NCI-H2196 (cell line): Measurements from ENCODE around the gene DOK3.

Experiments
- DNase-seq: peaks from one replicate; lab custom pipeline; 2025; ENCODE audit not compliant: unreplicated experiment; lab: John Stamatoyannopoulos, UW

DOK3 gene

GRCh38 chr5:177468685-177469628 lies 40.7 kb downstream of the DOK3 start:
- DNase-seq = peak; percentile 66

GRCh38 chr5:177468329-177468684 lies 41.3 kb downstream of the DOK3 start:
- DNase-seq = no peak

- no peak for DNase-seq
Observed at GRCh38 chr5:177467436-177467835, 42.2 kb downstream of the DOK3 start.

- no peak for DNase-seq
Observed at GRCh38 chr5:177466861-177467260, 42.8 kb downstream of the DOK3 start.

- DNase-seq = no peak
Observed at GRCh38 chr5:177465044-177465443, 44.6 kb downstream of the DOK3 start.

- no peak for DNase-seq
Observed at GRCh38 chr5:177462021-177462670, 47.5 kb downstream of the DOK3 start.

GRCh38 chr5:177459819-177460628 lies 49.6 kb downstream of the DOK3 start:
- DNase-seq = no peak

GRCh38 chr5:177459357-177459756 lies 50.3 kb downstream of the DOK3 start:
- DNase-seq = no peak

GRCh38 chr5:177458912-177459350 lies 50.7 kb downstream of the DOK3 start:
- peak; percentile 41 for DNase-seq

- no peak for DNase-seq
Observed at GRCh38 chr5:177457852-177458681, 51.6 kb downstream of the DOK3 start.

- DNase-seq = peak; percentile 98
Observed at GRCh38 chr5:177456976-177457851, 52.4 kb downstream of the DOK3 start.

GRCh38 chr5:177456591-177456964 lies 53.0 kb downstream of the DOK3 start:
- no peak for DNase-seq

GRCh38 chr5:177455661-177456590 lies 53.7 kb downstream of the DOK3 start:
- DNase-seq = peak; percentile 93

- DNase-seq = peak; percentile 93
Observed at GRCh38 chr5:177455036-177455660, 54.5 kb downstream of the DOK3 start.

GRCh38 chr5:177454397-177455035 lies 55.1 kb downstream of the DOK3 start:
- DNase-seq = peak; percentile 93

GRCh38 chr5:177453852-177454396 lies 55.7 kb downstream of the DOK3 start:
- no peak for DNase-seq
